ENCODE data around the gene ARNT2.

DNA sequence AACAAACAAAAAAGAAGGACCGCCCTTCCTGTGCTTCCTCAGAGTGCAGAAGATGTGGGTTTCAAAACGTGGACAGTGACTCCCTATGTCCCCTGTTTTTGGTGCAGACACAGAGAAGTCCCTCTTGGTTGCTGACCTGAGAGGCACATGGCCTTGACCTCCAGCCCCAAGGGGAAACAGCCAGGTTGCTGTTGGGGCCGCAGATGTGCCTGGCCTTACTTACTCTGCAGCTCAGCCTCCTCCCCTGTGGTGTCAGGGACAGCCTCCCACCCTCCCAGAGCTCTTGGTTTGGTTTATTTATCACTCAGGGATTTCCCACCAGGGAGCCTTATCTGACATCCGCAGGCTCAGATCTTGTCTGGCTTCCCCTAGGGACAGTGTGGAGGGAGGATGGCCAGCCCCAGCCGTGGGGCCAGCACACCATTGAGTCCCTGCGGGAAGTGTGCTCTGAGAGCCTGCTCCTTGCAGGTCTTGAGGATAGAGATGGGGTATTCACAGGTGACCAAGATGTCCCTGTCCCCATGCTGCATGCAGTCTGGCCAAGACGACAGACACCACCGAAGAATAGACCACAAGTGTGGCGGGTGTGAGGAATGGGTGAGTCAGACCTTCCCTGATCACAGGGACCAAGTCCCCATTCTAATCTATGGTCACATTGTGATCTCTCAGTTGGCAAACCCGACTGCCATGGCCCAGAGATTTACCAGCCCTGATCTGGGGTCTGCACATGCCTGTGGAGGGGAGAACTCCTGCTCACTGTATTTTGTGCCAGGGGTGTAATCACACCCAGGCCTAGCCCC lies 156.6 kb downstream of the ARNT2 start:
- TF ChIP-seq, protein P1, sequence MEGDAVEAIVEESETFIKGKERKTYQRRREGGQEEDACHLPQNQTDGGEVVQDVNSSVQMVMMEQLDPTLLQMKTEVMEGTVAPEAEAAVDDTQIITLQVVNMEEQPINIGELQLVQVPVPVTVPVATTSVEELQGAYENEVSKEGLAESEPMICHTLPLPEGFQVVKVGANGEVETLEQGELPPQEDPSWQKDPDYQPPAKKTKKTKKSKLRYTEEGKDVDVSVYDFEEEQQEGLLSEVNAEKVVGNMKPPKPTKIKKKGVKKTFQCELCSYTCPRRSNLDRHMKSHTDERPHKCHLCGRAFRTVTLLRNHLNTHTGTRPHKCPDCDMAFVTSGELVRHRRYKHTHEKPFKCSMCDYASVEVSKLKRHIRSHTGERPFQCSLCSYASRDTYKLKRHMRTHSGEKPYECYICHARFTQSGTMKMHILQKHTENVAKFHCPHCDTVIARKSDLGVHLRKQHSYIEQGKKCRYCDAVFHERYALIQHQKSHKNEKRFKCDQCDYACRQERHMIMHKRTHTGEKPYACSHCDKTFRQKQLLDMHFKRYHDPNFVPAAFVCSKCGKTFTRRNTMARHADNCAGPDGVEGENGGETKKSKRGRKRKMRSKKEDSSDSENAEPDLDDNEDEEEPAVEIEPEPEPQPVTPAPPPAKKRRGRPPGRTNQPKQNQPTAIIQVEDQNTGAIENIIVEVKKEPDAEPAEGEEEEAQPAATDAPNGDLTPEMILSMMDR (IDR thresholded peaks at IDR 0.05): no peak
- no peak for TF ChIP-seq NFE2L1 (CRISPR knock-in tag; IDR thresholded peaks at IDR 0.05)
- no peak for TF ChIP-seq ESRRA (CRISPR knock-in tag; IDR thresholded peaks at IDR 0.05; ENCODE audit: borderline replicate concordance)
- no peak for TF ChIP-seq FOXJ3 (CRISPR knock-in tag; IDR thresholded peaks at IDR 0.05; ENCODE audit: borderline replicate concordance)
- no peak for TF ChIP-seq ZNF396 (CRISPR knock-in tag; IDR thresholded peaks at IDR 0.05; ENCODE audit: borderline replicate concordance)
- TF ChIP-seq, protein P2, sequence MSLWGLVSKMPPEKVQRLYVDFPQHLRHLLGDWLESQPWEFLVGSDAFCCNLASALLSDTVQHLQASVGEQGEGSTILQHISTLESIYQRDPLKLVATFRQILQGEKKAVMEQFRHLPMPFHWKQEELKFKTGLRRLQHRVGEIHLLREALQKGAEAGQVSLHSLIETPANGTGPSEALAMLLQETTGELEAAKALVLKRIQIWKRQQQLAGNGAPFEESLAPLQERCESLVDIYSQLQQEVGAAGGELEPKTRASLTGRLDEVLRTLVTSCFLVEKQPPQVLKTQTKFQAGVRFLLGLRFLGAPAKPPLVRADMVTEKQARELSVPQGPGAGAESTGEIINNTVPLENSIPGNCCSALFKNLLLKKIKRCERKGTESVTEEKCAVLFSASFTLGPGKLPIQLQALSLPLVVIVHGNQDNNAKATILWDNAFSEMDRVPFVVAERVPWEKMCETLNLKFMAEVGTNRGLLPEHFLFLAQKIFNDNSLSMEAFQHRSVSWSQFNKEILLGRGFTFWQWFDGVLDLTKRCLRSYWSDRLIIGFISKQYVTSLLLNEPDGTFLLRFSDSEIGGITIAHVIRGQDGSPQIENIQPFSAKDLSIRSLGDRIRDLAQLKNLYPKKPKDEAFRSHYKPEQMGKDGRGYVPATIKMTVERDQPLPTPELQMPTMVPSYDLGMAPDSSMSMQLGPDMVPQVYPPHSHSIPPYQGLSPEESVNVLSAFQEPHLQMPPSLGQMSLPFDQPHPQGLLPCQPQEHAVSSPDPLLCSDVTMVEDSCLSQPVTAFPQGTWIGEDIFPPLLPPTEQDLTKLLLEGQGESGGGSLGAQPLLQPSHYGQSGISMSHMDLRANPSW (CRISPR knock-in tag; conservative IDR thresholded peaks at IDR 0.05; ENCODE audit: low read depth): no peak
- TF ChIP-seq, protein P3, sequence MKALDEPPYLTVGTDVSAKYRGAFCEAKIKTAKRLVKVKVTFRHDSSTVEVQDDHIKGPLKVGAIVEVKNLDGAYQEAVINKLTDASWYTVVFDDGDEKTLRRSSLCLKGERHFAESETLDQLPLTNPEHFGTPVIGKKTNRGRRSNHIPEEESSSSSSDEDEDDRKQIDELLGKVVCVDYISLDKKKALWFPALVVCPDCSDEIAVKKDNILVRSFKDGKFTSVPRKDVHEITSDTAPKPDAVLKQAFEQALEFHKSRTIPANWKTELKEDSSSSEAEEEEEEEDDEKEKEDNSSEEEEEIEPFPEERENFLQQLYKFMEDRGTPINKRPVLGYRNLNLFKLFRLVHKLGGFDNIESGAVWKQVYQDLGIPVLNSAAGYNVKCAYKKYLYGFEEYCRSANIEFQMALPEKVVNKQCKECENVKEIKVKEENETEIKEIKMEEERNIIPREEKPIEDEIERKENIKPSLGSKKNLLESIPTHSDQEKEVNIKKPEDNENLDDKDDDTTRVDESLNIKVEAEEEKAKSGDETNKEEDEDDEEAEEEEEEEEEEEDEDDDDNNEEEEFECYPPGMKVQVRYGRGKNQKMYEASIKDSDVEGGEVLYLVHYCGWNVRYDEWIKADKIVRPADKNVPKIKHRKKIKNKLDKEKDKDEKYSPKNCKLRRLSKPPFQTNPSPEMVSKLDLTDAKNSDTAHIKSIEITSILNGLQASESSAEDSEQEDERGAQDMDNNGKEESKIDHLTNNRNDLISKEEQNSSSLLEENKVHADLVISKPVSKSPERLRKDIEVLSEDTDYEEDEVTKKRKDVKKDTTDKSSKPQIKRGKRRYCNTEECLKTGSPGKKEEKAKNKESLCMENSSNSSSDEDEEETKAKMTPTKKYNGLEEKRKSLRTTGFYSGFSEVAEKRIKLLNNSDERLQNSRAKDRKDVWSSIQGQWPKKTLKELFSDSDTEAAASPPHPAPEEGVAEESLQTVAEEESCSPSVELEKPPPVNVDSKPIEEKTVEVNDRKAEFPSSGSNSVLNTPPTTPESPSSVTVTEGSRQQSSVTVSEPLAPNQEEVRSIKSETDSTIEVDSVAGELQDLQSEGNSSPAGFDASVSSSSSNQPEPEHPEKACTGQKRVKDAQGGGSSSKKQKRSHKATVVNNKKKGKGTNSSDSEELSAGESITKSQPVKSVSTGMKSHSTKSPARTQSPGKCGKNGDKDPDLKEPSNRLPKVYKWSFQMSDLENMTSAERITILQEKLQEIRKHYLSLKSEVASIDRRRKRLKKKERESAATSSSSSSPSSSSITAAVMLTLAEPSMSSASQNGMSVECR (CRISPR knock-in tag; IDR thresholded peaks at IDR 0.05; ENCODE audit: borderline replicate concordance): no peak
- TF ChIP-seq HMGXB4 (CRISPR knock-in tag; IDR thresholded peaks at IDR 0.05): no peak
